ENCODE data around the gene KRTAP13-2. TPM values are rescaled to one million over a fixed set of nuclear protein-coding genes. Genes with fewer than 3 reads are reported as not detected.

The KRTAP13-2 gene
- polyA plus RNA-seq, 2 of the 4 experiments (the other 2 are of a cell fraction): not detected

DNA sequence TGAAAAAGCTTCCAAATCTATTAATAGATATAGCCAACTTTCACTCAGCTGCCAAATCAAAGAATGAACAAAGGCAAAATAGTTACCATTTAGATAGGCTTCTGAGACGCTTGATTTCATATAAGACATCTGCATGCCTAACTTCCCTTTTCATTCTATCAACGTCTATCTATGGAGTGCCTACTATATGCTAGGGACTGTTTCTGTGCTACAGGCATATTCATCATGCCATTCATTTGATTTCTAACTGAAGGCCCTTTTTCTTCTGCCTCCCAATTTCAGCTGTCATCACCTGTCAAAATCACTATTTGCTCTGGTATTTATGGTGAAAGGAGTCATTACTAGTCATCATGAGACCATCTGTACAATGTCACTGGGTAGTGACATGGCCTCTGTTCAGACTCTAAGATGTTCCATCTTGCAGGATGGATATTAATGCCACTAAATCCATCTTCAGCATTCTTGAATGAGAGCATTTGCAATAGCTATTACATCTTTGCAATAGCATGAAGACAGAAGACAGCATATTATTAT, 19.5 kb upstream of the KRTAP13-2 start:
- DNase-seq (ENCODE audit: low read depth in 1 of 2, low spot score in 1 of 2) (no peak), ATAC-seq (no peak), FAIRE-seq (no peak)
- Histone ChIP-seq H3K4me1 (no peaks in the 10 kb centered on the region), H3K9me3 (no peaks in the 10 kb centered on the region), H3K4me3 (no peak overlapping the region), H3K4me2 (no peak overlapping the region), H3K27ac (no peak overlapping the region)
- TF ChIP-seq MAFK (IDR thresholded peaks at IDR 0.05; ENCODE audit: partially characterized antibody): no peak
- TF ChIP-seq JUNB (IDR thresholded peaks at IDR 0.05): no peak
- TF ChIP-seq HOXB13 (CRISPR knock-in tag; IDR thresholded peaks at IDR 0.05; ENCODE audit: low read depth): no peak
- ChIA-PET POLR2A (no interaction called here), CTCF (no interaction called here)
- 2% methylated on average over 2 of the region's 2 CpGs for WGBS (ENCODE audit: missing lambda C conversion rate)

DNA sequence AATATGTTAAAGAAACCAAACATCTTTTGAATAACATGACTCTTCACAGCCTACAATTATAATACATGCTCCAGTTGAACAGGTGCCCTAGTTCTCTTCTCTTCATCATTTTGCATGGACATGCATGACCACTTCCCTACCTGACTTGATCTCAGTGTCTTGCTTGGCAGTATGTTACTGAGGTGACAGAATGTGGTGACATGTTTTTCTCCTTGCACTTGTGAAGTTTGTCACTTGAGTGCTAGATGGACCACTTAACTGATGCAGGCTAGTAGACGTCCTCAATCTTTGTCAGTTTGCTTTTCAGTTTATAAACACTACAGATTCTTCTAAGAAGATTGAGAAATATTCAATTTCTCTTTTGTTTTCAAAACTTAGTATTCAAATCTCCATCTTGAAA, 10.1 kb upstream of the KRTAP13-2 start:
- H3K9me3 ChIP-seq: no peaks in the 10 kb centered on the region
- no peak overlapping the region for H3K4me3 ChIP-seq
- H3K4me2 ChIP-seq: no peak overlapping the region
- H3K27ac ChIP-seq: no peak overlapping the region
- ATAC-seq (no peak), DNase-seq (ENCODE audit: low read depth in 1 of 2, low spot score in 1 of 2) (no peak), FAIRE-seq (no peak)
- no peaks in the 10 kb centered on the region for H3K4me1 ChIP-seq
- POLR2A ChIA-PET: no interaction called here
- CTCF ChIA-PET: no interaction called here
- no peak for TF ChIP-seq NPAS2 (CRISPR knock-in tag; IDR thresholded peaks at IDR 0.05; ENCODE audit: borderline replicate concordance)
- 10% methylated on average over 1 of the region's 1 CpG for WGBS (ENCODE audit: missing lambda C conversion rate)

DNA sequence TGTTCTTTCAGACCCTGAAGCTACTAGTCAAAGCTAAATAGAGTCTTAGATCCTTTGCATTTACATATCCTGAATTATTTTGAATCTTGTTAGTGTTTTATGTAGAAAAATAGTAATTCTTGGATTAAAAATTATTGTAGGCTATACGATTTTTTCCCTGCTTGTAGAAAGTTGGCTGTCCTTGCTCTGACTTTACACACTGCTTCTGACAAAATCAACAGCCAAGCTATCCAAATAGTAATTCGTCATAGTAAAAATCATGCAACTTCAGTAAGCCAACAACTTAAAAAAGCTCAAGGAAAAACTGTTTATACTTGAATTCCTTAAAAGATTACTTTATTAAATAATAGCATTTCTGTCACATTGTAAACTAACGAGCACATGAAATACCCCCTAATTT, 16.2 kb downstream of the KRTAP13-2 start:
- FAIRE-seq (no peak), ATAC-seq (no peak), DNase-seq (ENCODE audit: low read depth in 1 of 2, low spot score in 1 of 2) (no peak)
- Histone ChIP-seq H3K4me1 (no peaks in the 10 kb centered on the region), H3K9me3 (no peaks in the 10 kb centered on the region), H3K27ac (no peak overlapping the region), H3K4me2 (no peak overlapping the region), H3K4me3 (no peak overlapping the region)
- no peak for TF ChIP-seq SREBF2 (IDR thresholded peaks at IDR 0.05)
- no peak for TF ChIP-seq RFX5 (IDR thresholded peaks at IDR 0.05)
- TF ChIP-seq EHMT2 (IDR thresholded peaks at IDR 0.05; ENCODE audit: low read depth): no peak
- TF ChIP-seq, protein P1, sequence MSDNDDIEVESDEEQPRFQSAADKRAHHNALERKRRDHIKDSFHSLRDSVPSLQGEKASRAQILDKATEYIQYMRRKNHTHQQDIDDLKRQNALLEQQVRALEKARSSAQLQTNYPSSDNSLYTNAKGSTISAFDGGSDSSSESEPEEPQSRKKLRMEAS (IDR thresholded peaks at IDR 0.05): no peak
- no peak for TF ChIP-seq ZC3H11A (IDR thresholded peaks at IDR 0.05)
- TF ChIP-seq, protein P2, sequence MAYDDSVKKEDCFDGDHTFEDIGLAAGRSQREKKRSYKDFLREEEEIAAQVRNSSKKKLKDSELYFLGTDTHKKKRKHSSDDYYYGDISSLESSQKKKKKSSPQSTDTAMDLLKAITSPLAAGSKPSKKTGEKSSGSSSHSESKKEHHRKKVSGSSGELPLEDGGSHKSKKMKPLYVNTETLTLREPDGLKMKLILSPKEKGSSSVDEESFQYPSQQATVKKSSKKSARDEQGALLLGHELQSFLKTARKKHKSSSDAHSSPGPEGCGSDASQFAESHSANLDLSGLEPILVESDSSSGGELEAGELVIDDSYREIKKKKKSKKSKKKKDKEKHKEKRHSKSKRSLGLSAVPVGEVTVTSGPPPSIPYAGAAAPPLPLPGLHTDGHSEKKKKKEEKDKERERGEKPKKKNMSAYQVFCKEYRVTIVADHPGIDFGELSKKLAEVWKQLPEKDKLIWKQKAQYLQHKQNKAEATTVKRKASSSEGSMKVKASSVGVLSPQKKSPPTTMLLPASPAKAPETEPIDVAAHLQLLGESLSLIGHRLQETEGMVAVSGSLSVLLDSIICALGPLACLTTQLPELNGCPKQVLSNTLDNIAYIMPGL (CRISPR knock-in tag; IDR thresholded peaks at IDR 0.05; ENCODE audit: borderline replicate concordance): no peak
- TF ChIP-seq KDM1A (IDR thresholded peaks at IDR 0.05; ENCODE audit: low read depth): no peak
- TF ChIP-seq NR3C1 (IDR thresholded peaks at IDR 0.05): no peak
- ChIA-PET CTCF (no interaction called here), POLR2A (no interaction called here)
- WGBS (ENCODE audit: missing lambda C conversion rate): 0% methylated on average over 3 of the region's 3 CpGs

DNA sequence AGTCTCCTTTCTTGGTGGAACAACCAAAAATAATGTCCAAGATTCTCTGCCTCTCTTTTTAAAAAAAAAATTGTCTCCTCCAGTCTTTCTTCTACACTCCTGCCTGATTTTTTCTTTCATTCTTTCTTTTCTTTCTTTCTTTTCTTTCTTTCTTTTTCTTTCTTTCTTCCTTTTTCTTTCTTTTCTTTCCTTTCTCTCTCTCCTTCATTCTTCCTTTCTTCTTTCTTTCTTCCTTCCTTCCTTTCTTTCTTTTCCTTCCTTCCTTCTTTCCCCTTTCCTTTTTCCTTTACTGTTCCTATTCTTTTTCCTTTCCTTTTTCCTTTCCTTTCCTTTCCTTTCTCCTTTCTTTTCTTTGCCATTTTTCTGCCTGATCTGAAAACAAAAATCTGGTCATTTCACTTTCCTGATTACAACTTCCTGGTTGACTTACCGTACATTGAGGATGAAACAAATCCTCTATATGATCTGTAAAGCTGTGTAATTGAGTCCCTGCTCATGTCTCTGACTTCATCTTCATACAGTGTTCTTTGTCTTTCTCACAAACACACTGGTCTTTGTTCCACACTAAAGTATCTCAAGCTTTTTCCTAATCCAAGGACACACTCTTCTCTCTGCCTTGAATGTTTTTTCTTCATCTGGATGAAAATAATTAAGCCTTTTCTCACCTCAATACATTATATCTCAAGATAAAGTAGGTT, 17.6 kb downstream of the KRTAP13-2 start:
- FAIRE-seq (no peak), ATAC-seq (no peak), DNase-seq (ENCODE audit: low read depth in 1 of 2, low spot score in 1 of 2) (no peak)
- ChIA-PET POLR2A (no interaction called here), CTCF (no interaction called here)
- TF ChIP-seq HOXA7 (CRISPR knock-in tag; IDR thresholded peaks at IDR 0.05) (no peak), NR3C1 (IDR thresholded peaks at IDR 0.05) (no peak), SREBF2 (IDR thresholded peaks at IDR 0.05) (no peak), CEBPB (IDR thresholded peaks at IDR 0.05) (no peak), JUN (IDR thresholded peaks at IDR 0.05) (no peak), RARB (CRISPR knock-in tag; IDR thresholded peaks at IDR 0.05) (no peak)
- Histone ChIP-seq H3K9me3 (no peaks in the 10 kb centered on the region), H3K4me1 (no peaks in the 10 kb centered on the region), H3K4me2 (no peak overlapping the region), H3K27ac (no peak overlapping the region), H3K4me3 (no peak overlapping the region)
- WGBS (ENCODE audit: missing lambda C conversion rate): 6% methylated on average over 1 of the region's 1 CpG

DNA sequence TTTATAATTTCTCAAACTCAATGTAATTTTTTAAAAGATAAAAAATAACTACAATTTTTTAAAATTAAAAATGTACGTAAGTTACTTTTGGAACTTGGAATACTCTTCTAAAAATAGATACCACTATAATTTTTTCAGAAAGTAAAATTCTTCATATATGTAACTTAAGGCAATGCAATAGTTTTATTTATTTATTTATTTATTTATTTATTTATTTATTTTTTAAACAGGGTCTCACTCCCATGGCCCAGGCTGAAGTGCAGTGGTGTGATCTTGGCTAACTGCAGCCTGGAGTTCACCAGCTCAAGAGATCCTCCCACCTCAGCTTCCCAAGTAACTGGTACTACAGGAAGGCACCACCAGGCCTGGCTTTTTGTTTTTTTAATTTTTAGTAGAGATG, 20.5 kb downstream of the KRTAP13-2 start:
- ChIA-PET CTCF (no interaction called here), POLR2A (no interaction called here)
- DNase-seq (ENCODE audit: low read depth in 1 of 2, low spot score in 1 of 2) (no peak), FAIRE-seq (no peak), ATAC-seq (no peak)
- 41% methylated on average over 1 of the region's 1 CpG for WGBS (ENCODE audit: missing lambda C conversion rate)
- no peaks in the 10 kb centered on the region for H3K9me3 ChIP-seq
- no peak overlapping the region for H3K4me2 ChIP-seq
- H3K4me1 ChIP-seq: no peaks in the 10 kb centered on the region
- H3K27ac ChIP-seq: no peak overlapping the region
- no peak overlapping the region for H3K4me3 ChIP-seq
- TF ChIP-seq, protein P3, sequence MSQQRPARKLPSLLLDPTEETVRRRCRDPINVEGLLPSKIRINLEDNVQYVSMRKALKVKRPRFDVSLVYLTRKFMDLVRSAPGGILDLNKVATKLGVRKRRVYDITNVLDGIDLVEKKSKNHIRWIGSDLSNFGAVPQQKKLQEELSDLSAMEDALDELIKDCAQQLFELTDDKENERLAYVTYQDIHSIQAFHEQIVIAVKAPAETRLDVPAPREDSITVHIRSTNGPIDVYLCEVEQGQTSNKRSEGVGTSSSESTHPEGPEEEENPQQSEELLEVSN (IDR thresholded peaks at IDR 0.05; ENCODE audit: borderline replicate concordance, low read depth): no peak
- TF ChIP-seq EP300 (IDR thresholded peaks at IDR 0.05) (no peak), PHF8 (IDR thresholded peaks at IDR 0.05; ENCODE audit: borderline replicate concordance, low read depth) (no peak), MAFK (IDR thresholded peaks at IDR 0.05; ENCODE audit: partially characterized antibody) (no peak), HDAC2 (IDR thresholded peaks at IDR 0.05) (no peak), NR3C1 (IDR thresholded peaks at IDR 0.05) (no peak), TP53 (CRISPR knock-in tag; IDR thresholded peaks at IDR 0.05) (no peak), ZC3H11A (IDR thresholded peaks at IDR 0.05) (no peak; the same call in 1 of the 2 replicates), ZFP36 (IDR thresholded peaks at IDR 0.05; ENCODE audit: borderline replicate concordance, partially characterized antibody) (no peak), HOXB13 (CRISPR knock-in tag; IDR thresholded peaks at IDR 0.05; ENCODE audit: low read depth) (no peak), RFX5 (IDR thresholded peaks at IDR 0.05) (no peak), FOSB (CRISPR knock-in tag; IDR thresholded peaks at IDR 0.05) (no peak), TFCP2L1 (CRISPR knock-in tag; IDR thresholded peaks at IDR 0.05) (no peak)
- TF ChIP-seq, protein P4, sequence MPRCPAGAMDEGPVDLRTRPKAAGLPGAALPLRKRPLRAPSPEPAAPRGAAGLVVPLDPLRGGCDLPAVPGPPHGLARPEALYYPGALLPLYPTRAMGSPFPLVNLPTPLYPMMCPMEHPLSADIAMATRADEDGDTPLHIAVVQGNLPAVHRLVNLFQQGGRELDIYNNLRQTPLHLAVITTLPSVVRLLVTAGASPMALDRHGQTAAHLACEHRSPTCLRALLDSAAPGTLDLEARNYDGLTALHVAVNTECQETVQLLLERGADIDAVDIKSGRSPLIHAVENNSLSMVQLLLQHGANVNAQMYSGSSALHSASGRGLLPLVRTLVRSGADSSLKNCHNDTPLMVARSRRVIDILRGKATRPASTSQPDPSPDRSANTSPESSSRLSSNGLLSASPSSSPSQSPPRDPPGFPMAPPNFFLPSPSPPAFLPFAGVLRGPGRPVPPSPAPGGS (IDR thresholded peaks at IDR 0.05): no peak
